GM21825 (cell line): ENCODE measurements around the gene PABPN1L.

Experiments used
- ATAC-seq: cut with Tn5 transposase; IDR thresholded peaks from one replicate; pipeline ENCODE4 v1.9.1; 2021; ENCODE audit warnings: mild to moderate bottlenecking, moderate library complexity; ENCODE audit not compliant: unreplicated experiment

Gene PABPN1L

DNA sequence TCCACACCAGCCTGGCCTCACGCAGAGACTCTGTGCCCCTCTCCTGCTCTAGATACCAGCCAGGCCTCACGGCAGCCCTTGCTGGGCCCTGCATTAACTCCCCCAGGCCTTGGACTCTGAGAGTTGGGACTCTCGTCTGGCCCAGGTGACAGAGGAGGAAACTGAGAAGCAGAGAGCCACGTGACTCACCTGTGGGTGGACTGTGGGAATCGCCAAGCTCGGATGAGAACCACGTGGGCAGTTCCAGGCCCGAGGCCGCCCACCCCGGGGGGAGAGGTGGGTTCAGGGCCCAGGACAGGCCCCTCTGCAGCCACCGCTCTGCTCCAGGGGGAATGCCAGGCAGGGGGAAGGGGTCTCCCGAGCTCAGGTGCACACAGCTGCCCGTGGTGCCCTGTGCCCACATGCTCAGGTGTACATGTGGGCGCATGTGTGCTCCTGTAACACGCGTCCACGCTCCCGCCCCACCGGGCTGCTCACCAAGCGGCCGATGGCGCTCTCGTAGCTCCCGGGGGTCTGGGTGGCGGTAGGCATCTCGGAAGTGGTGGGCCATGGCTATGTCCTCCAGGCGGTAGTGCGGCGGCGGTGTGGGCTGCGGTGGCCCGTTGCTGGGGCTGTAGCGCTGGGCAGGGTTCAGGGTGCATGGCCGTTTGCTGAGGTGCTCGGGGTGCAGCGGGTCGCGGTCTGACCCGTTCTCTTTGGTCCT, 18.3 kb upstream of the PABPN1L start:
- ATAC-seq, result no peak

DNA sequence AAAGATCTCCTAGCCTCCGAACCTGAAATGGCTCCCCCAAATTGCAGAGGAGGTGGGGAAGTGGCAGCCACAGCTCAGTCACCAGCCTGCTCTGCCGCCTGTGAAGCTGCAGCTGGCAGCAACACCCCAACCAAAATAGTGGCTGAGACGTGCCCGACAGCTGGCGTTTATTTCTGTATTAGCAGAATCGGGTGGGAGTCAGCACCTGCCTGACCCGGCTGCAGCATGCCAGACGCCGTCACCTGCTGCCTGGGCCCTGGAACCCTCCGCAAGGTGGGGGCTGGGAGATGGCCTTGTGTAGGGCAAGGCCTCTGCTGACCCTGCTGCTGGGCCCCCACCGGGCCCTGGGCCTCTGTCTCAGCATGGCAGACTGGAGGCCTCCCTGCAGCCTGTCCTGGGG, 17.5 kb upstream of the PABPN1L start:
- ATAC-seq, result no peak

DNA sequence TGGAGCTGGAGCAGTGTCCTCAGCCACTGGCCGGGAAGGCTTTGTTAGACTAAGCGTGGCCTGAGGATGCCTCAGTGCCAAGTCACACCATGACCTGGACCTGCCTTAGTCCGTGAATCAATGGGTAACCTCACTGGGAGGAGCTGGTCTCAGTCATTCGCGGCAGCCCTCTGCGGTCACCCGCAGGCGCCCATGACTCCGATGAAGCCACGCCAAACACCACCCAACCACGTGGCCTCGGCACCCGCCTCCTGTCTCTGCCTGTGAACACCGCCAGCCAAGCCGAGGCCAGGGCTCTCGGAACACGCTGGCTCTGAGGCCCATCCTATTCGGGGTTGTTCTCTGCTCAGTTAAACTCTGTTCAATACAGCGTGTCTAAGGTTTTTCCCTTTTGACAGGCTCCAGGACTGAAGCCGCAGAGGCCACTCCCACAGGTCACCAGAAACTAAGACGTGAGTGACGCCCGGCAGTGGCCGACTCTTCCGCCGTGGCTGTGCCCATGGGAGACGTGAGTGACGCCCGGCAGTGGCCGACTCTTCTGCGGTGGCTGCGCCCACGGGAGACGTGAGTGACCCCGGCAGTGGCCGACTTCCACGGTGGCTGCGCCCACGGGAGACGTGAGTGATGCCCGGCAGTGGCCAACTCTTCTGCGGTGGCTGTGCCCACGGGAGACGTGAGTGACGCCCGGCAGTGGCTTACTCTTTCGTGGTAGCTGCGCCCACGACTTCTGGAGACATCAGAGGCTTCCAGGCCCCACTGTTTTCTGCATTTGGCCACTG, 16.8 kb upstream of the PABPN1L start:
- no peak for ATAC-seq

DNA sequence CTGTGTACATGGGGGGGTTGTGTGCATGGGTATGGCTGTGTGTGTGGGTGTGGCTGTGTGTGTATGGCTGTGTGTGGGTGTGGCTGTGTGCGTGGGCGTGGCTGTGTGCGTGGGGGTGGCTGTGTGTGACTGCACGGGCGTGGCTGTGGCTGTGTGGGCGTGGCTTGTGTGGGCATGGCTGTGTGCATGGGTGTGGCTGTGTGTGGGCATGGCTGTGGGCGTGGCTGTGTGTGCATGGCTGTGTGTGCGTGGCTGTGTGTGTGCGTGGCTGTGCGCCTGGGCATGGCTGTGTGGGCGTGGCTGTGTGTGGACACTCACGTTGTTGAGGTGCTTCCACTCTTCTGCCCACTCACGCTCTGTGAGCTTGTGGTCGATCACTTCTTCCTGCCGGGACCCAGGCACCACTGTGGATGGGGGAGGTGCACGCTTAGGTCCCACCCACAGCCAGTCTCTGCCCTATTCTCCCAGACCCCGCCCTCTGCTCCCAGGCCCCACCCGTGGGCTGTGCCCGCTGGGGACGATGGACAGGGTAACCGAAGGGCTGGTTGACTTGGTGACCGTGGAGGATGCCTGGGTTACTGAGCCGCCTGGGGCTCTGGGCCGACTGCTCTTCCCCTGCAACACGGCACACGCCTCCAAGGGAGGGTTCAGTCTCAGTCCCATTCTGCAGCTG, 16.0 kb upstream of the PABPN1L start:
- no peak for ATAC-seq

GRCh38 chr16:88881675-88882357, 15.4 kb upstream of the PABPN1L start:
- ATAC-seq, result no peak

DNA sequence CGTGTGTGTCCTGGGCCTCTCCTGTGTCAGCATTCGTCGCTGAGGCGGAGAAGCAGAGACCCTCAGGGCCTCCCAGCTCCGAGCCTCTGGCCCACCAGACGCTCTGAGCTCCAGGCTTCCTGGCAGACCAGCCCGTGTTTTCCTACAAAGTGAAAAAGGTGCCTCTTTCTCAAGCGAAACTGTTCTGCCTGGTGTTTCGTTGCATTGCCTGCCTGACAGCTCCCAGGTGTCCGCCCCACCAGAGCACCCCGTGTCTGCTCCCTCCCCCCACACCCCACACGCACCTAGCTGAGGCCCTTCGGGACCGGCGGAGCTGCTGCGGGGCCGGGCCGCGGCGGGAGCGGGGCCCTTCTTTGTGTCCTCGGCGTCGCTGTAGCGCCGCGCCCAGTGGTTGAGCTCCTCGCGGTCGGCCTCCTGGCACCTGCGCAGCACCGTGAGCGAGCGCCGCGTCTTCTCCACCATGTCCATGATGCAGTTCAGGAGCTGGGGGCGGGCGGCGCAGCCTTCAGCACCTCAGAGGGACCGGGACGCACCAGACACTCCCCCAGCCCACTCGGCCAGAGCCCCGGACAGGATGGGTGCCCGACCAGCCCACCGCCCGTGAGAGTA, 14.7 kb upstream of the PABPN1L start:
- ATAC-seq, result no peak

GRCh38 chr16:88880226-88881006, 14.0 kb upstream of the PABPN1L start:
- ATAC-seq, result no peak

GRCh38 chr16:88879788-88880055, 13.3 kb upstream of the PABPN1L start:
- ATAC-seq, result no peak

DNA sequence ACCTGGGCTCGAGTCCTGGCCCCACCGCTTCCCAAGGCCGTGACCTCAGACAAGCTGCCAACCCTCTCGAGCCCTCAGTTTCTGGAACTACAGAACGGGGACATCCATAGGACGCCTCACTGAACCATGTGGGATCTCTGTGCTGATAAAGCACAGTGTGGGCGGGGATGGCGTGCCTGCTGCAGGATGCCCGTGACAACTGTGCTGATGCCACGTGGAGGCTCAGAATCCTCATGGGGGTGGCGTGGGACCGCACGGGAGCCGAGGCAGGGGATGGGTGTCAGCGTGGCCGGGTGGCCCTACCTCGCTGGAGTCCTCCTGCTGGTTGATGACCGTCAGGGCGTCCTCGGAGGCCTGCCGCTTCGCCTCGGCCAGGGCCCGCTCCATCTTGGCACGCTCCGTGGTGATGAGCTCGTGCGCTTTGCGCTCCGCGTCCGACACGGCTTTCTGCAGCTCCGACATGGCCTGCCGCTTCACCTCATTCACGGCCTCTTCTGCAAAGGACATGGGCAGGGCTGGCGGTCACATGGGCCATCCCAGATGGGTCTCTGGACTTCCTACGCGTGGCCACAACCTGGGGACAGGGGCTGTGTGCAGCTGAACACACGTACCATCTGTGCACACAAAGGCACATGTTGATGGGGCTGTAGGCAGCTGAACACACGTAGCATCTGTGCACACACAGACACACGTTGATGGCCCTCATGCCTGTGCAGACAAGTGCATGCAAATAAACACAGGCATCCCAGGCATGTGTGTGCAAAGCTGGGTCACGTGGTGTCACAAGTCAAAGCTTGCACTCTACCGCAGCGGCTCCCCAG, 12.7 kb upstream of the PABPN1L start:
- ATAC-seq, result no peak

DNA sequence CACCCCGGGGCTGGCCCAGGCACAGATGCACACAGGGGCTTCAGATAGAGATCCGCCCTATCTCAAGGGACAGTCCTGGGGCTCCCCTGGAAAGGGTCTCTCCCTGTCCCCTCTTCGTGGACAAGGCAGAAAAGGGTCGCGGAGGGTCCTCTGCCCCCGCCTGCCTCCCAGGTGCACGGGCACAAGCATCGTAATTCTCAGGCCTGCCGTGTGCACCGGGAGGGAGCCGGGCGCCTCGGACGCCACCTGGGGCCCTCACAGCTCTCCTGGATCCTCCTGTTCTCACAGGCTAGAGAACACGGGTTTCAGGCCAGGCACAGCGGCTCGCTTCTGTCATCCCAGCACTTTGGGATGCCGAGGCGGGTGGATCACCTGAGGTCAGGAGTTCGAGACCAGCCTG, 11.9 kb upstream of the PABPN1L start:
- no peak for ATAC-seq

DNA sequence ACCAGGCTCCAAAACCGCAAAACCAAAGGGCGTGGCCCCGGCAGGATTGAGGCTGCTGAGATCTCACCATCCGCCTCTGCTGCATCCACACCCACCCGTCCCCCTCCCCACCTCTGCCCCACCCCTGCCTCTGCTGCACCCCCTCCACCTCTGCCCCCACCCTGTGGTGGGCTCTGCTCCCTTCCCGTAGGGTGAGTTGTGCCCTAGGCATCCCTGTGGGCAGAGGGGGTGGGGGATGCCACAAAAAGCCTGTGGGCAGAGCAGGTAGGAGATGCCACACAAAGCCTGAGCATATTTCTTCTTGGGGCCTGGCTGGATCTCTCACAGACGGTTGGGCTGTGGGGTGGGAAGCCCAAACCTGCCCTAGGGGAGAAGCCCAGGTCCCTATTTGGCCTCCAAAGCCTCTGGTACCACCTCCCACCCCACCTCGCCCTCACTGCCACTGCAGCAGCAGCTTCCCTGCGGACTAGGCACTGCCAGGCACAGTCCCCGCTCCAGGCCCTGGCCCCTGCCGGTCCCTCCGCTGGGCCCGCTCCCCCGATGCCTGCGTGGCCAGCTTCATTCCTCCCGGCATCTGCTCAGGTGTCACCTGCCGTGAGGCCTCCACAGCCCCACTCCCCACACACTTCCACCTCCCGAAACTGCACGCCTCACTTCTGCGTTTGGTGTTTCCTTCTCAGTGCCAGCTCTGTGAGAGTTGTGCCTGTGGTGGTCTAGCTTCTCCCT, 11.3 kb upstream of the PABPN1L start:
- no peak for ATAC-seq

GRCh38 chr16:88876942-88877526, 10.6 kb upstream of the PABPN1L start:
- no peak for ATAC-seq

DNA sequence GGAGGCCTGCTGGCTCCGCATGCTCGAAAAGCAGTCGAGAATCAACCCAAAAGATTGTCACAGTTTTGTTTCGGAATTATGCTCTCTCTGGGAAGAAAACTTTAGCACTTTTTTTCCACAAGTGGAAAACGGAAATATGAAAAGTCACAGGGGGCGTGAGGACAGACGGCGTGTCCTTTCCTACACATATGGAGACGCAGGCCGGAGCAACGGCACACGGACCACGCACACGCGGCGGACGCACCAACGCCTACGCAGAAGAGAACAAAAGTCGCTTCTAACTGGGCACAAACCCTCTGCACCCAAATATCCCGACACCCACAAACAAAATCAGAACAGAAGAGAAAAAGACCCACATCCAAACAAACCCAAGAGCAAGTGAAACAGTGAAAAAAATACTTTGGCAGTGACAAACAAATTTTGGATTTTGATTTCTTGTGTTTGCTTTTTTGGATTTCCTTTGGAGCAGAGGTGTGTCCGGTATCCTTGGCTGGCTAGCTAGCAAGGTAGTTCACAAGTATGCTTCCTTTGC, 9.3 kb upstream of the PABPN1L start:
- ATAC-seq, result no peak

GRCh38 chr16:88874938-88875599, 8.6 kb upstream of the PABPN1L start:
- no peak for ATAC-seq

- ATAC-seq, result no peak
These were observed 6.3 kb upstream of the PABPN1L start for GRCh38 chr16:88872650-88873331.

GRCh38 chr16:88871730-88872416, 5.4 kb upstream of the PABPN1L start:
- no peak for ATAC-seq

GRCh38 chr16:88871349-88871702, 4.9 kb upstream of the PABPN1L start:
- no peak for ATAC-seq
